Measurements from ENCODE around the gene ZNF780B.
"Not testable (repeated sequence)": the region's sequence is repeated elsewhere in the genome, so short reads cannot be mapped to it uniquely, and the experiment has no call there.

ZNF780B gene

DNA sequence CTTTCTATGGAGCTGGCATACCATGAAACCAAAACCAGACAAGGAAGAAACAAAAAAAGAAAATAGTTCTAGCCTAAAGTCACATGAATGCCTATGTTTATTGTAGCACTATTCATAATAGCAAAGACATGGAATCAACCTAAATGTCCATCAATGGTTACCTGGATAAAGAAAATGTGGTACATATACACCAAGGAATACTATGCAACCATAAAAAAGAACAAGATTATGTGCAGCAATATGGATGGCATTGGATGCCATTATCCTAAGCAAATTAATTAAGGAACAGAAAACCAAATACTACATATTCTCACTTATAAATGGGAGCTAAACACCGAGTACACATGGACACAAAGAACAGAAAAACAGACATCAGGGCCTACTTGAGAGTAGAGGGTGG lies 24.3 kb upstream of the ZNF780B start:
- no peaks in the 10 kb centered on the region for H3K9me3 ChIP-seq (ENCODE audit: control insufficient read depth, low read length)
- no peaks in the 10 kb centered on the region for H3K4me1 ChIP-seq (ENCODE audit: control insufficient read depth, insufficient read depth, low read length)
- no peak overlapping the region for H3K4me3 ChIP-seq (ENCODE audit: low read length)
- no peak overlapping the region for H3K9ac ChIP-seq (ENCODE audit: low read length)
- H3K36me3 ChIP-seq (ENCODE audit: control insufficient read depth, insufficient read depth, low read length), result peaks cover 9% of the 10 kb centered on the region
- H3K27me3 ChIP-seq (ENCODE audit: control insufficient read depth, insufficient read depth, low read length), result no peaks in the 10 kb centered on the region

DNA sequence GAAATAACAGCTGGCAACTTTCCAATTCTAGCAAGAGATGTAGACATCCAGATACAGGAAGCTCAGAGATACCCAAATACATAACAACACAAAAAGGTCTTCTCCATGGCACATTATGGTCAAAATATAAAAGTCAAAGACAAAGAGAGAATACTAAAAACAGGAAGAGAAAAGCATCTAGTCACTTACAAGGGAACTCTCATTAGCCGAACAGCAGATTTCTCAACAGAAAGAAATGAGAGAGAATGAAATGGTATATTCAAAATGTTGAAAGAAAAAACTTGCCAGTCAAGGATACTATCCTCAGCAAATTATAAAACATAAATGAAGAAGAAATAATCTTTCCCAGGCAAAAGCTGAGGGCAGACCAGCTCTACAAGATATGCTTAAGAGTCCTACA lies 22.3 kb upstream of the ZNF780B start:
- no peaks in the 10 kb centered on the region for H3K4me1 ChIP-seq (ENCODE audit: control insufficient read depth, insufficient read depth, low read length)
- H3K9ac ChIP-seq (ENCODE audit: low read length), result no peak overlapping the region
- no peak overlapping the region for H3K4me3 ChIP-seq (ENCODE audit: low read length)
- H3K27me3 ChIP-seq (ENCODE audit: control insufficient read depth, insufficient read depth, low read length), result no peaks in the 10 kb centered on the region
- peaks cover 15% of the 10 kb centered on the region for H3K36me3 ChIP-seq (ENCODE audit: control insufficient read depth, insufficient read depth, low read length)
- no peaks in the 10 kb centered on the region for H3K9me3 ChIP-seq (ENCODE audit: control insufficient read depth, low read length)

DNA sequence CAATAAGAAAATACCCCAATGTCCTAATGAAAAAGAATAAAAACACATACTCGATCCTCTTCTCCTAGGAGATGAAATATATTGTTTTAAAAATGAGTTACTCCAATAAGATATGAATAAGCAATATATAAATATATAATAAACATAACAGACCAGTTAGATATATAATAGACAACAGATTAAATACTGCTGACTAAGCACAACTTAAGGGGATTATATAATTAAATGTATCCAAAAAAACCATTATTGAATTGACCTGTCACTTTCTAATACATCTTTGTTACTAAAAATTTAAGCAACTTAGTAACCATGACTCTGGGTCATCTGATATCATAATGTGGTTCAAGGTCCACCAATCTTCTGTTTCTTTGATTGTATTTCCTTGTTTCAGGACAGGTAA lies 14.0 kb upstream of the ZNF780B start:
- Histone ChIP-seq H3K9ac (ENCODE audit: low read length) (no peak overlapping the region), H3K36me3 (ENCODE audit: control insufficient read depth, insufficient read depth, low read length) (peaks cover 4% of the 10 kb centered on the region), H3K4me1 (ENCODE audit: control insufficient read depth, insufficient read depth, low read length) (no peaks in the 10 kb centered on the region), H3K9me3 (ENCODE audit: control insufficient read depth, low read length) (no peaks in the 10 kb centered on the region), H3K27me3 (ENCODE audit: control insufficient read depth, insufficient read depth, low read length) (no peaks in the 10 kb centered on the region), H3K4me3 (ENCODE audit: low read length) (no peak overlapping the region)

DNA sequence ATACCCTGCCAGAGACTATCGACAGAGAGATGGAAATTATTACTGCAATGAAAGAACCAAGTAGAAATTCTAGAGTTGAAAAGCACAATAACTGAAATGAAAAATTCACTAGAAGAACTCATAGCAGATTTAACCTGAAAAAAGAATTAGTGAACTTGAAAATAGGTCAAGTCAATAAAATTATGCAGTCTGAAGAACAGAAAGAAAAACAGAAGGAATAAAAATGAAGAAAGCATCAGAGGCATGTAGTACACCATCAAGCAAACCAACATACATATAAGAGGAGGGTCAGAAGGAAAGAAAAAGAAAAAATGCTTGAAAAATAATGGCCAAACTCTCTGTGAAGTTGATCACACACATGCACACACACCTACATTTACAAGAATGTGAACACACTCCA lies 3.6 kb upstream of the ZNF780B start:
- no peaks in the 10 kb centered on the region for H3K36me3 ChIP-seq (ENCODE audit: control insufficient read depth, insufficient read depth, low read length)
- H3K27me3 ChIP-seq (ENCODE audit: control insufficient read depth, insufficient read depth, low read length), result no peaks in the 10 kb centered on the region
- peaks cover 9% of the 10 kb centered on the region for H3K4me1 ChIP-seq (ENCODE audit: control insufficient read depth, insufficient read depth, low read length)
- no peak overlapping the region for H3K4me3 ChIP-seq (ENCODE audit: low read length)
- H3K9ac ChIP-seq (ENCODE audit: low read length), result no peak overlapping the region
- no peaks in the 10 kb centered on the region for H3K9me3 ChIP-seq (ENCODE audit: control insufficient read depth, low read length)

DNA sequence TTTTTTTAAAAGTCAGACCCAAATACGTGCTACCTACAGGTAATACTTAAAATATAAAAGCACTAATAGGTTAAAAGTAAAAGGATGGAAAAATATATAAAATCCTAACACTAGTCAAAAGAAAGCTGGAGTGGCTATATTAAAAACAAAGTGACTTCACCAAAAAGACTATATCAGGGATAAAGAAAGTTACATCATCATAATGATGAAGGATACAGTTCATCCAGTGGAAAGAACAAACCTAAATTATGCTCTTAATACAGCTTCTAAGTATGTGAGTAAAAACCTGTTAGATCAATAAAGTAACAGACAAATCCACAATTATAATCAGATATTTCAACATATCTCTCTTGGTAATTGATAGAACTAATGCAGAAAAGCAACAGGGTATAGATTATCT lies 1.1 kb upstream of the ZNF780B start:
- Histone ChIP-seq H3K9ac (ENCODE audit: low read length) (no peak overlapping the region), H3K36me3 (ENCODE audit: control insufficient read depth, insufficient read depth, low read length) (no peaks in the 10 kb centered on the region), H3K9me3 (ENCODE audit: control insufficient read depth, low read length) (no peaks in the 10 kb centered on the region), H3K27me3 (ENCODE audit: control insufficient read depth, insufficient read depth, low read length) (no peaks in the 10 kb centered on the region), H3K4me1 (ENCODE audit: control insufficient read depth, insufficient read depth, low read length) (peaks cover 11% of the 10 kb centered on the region), H3K4me3 (ENCODE audit: low read length) (no peak overlapping the region)

DNA sequence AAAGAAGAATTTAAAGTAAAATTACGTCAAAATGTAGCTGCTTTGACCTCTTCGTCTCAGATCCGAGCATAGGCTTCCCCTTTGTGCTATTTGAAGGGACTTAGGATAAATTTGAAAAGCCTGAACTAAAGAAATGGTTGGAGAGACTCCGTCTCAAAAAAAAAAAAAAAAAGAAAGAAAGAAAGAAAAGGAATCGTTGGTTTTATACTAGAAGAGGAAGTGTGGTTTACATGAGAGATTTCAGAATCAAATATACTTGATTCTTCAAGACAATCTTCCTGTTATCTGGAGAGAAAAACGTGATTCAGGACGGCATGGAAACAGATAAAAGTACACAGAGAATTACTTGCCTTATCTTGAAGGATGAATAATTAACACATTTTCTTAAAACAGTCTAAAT lies 474 bp upstream of the ZNF780B start:
- no peaks in the 10 kb centered on the region for H3K27me3 ChIP-seq (ENCODE audit: control insufficient read depth, insufficient read depth, low read length)
- no peaks in the 10 kb centered on the region for H3K36me3 ChIP-seq (ENCODE audit: control insufficient read depth, insufficient read depth, low read length)
- peak overlapping the region; percentile 82 for H3K9ac ChIP-seq (ENCODE audit: low read length)
- peak overlapping the region; percentile 97 for H3K4me3 ChIP-seq (ENCODE audit: low read length)
- H3K4me1 ChIP-seq (ENCODE audit: control insufficient read depth, insufficient read depth, low read length), result peaks cover 11% of the 10 kb centered on the region
- H3K9me3 ChIP-seq (ENCODE audit: control insufficient read depth, low read length), result no peaks in the 10 kb centered on the region

DNA sequence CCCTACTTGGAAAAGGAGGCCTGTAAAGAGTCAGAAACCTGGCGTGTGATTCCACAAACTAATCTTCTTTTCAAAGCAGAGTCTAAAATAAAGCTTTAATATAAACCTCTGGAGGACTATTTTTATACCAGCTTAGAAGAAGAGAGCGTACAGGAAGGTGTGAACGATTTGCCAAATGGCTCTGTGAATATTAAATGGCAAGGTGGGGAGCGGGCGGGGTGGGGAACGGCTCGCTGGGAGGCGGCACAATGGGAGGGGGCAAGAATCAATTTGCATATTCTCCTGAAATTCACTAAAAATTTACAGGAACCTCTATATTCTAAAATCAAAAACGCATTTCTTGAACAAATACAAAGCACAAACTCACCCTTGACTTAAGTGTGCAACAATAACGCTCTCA lies 982 bp downstream of the ZNF780B start:
- Histone ChIP-seq H3K9ac (ENCODE audit: low read length) (peak overlapping the region; percentile 82), H3K4me3 (ENCODE audit: low read length) (no peak overlapping the region), H3K4me1 (ENCODE audit: control insufficient read depth, insufficient read depth, low read length) (peaks cover 11% of the 10 kb centered on the region), H3K36me3 (ENCODE audit: control insufficient read depth, insufficient read depth, low read length) (no peaks in the 10 kb centered on the region), H3K9me3 (ENCODE audit: control insufficient read depth, low read length) (no peaks in the 10 kb centered on the region), H3K27me3 (ENCODE audit: control insufficient read depth, insufficient read depth, low read length) (no peaks in the 10 kb centered on the region)

DNA sequence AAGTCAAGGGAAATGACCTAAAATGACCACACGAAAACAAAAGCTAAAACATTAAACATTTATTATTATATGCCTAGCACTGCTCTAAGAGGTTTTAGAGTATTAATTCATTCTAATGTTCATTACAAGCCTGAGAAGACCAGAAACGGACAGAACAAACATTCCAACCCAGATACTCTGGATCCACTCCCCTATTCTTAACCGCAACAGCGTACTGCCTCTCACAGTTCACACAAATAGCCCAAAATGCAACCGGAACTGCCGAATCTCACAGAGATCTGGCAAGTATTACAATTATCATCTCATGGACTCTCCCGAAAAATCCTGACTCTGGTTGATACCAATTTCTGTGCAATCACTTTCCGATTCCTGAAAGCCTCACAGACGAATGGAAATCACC lies 1.4 kb downstream of the ZNF780B start:
- Histone ChIP-seq H3K4me3 (ENCODE audit: low read length) (no peak overlapping the region), H3K4me1 (ENCODE audit: control insufficient read depth, insufficient read depth, low read length) (peaks cover 11% of the 10 kb centered on the region), H3K9me3 (ENCODE audit: control insufficient read depth, low read length) (no peaks in the 10 kb centered on the region), H3K27me3 (ENCODE audit: control insufficient read depth, insufficient read depth, low read length) (no peaks in the 10 kb centered on the region), H3K9ac (ENCODE audit: low read length) (no peak overlapping the region), H3K36me3 (ENCODE audit: control insufficient read depth, insufficient read depth, low read length) (no peaks in the 10 kb centered on the region)

DNA sequence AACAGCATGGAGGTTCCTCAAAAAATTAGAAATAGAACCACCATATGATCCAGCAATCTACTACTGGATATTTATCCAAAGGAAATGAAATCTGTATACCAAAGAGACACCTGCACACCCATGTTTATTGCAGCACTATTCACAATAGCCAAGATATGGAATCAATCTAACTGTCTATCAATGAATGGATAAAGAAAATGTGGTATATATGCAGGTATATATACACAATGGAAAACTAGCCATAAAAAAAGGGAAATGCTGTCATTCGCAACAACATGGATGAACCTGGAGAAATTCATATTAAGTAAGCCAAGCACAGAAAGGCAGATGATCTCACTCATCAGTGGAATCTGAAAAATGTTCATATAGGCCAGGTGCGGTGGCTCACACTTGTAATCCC lies 2.5 kb downstream of the ZNF780B start:
- Histone ChIP-seq H3K4me3 (ENCODE audit: low read length) (no peak overlapping the region), H3K9me3 (ENCODE audit: control insufficient read depth, low read length) (no peaks in the 10 kb centered on the region), H3K27me3 (ENCODE audit: control insufficient read depth, insufficient read depth, low read length) (no peaks in the 10 kb centered on the region), H3K36me3 (ENCODE audit: control insufficient read depth, insufficient read depth, low read length) (no peaks in the 10 kb centered on the region), H3K4me1 (ENCODE audit: control insufficient read depth, insufficient read depth, low read length) (peaks cover 11% of the 10 kb centered on the region), H3K9ac (ENCODE audit: low read length) (no peak overlapping the region)

DNA sequence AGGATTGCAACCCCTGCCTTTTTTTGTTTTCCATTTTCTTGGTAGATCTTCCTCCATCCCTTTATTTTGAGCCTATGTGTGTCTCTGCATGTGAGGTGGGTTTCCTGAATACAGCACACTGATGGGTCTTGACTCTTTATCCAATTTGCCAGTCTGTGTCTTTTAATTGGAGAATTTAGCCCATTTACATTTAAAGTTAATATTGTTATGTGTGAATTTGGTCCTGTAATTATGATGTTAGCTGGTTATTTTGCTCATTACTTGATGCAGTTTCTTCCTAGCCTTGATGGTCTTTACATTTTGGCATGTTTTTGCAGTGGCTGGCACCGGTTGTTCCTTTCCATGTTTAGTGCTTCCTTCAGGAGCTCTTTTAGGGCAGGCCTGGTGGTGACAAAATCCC lies 14.3 kb downstream of the ZNF780B start:
- not testable (repeated sequence) for H3K27me3 ChIP-seq (ENCODE audit: control insufficient read depth, insufficient read depth, low read length); H3K4me1 ChIP-seq (ENCODE audit: control insufficient read depth, insufficient read depth, low read length); H3K9me3 ChIP-seq (ENCODE audit: control insufficient read depth, low read length); H3K9ac ChIP-seq (ENCODE audit: low read length); H3K36me3 ChIP-seq (ENCODE audit: control insufficient read depth, insufficient read depth, low read length); H3K4me3 ChIP-seq (ENCODE audit: low read length)

DNA sequence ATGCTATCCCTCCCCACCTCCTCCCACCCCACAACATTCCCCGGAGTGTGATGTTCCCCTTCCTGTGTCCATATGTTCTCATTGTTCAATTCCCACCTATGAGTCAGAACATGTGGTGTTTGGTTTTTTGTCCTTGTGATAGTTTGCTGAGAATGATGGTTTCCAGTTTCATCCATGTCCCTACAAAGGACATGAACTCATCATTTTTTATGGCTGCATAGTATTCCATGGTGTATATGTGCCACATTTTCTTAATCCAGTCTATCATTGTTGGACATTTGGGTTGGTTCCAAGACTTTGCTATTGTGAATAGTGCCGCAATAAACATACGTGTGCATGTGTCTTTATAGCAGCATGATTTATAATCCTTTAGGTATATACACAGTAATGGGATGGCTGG lies 18.0 kb downstream of the ZNF780B start:
- not testable (repeated sequence) for H3K4me3 ChIP-seq (ENCODE audit: low read length); H3K36me3 ChIP-seq (ENCODE audit: control insufficient read depth, insufficient read depth, low read length); H3K4me1 ChIP-seq (ENCODE audit: control insufficient read depth, insufficient read depth, low read length); H3K27me3 ChIP-seq (ENCODE audit: control insufficient read depth, insufficient read depth, low read length); H3K9ac ChIP-seq (ENCODE audit: low read length); H3K9me3 ChIP-seq (ENCODE audit: control insufficient read depth, low read length)

DNA sequence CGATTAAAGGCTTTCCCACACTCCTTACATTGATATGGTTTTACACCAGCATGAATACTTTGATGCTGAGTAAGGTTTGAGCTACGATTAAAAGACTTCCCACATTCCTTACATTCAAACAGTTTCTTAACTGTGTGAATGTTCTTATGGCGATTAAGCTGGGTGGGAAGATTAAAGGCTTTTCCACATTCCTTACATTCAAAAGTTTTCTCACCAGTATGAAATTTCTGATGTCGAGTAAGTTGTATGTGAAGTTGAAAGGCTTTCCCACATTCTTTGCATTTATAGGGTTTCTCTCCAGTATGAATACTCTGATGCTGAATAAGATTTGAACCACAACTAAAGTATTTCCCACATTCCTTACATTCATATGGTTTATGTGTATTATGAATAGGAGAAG lies 20.0 kb downstream of the ZNF780B start:
- no peaks in the 10 kb centered on the region for H3K36me3 ChIP-seq (ENCODE audit: control insufficient read depth, insufficient read depth, low read length)
- no peaks in the 10 kb centered on the region for H3K9me3 ChIP-seq (ENCODE audit: control insufficient read depth, low read length)
- no peaks in the 10 kb centered on the region for H3K27me3 ChIP-seq (ENCODE audit: control insufficient read depth, insufficient read depth, low read length)
- no peak overlapping the region for H3K9ac ChIP-seq (ENCODE audit: low read length)
- H3K4me1 ChIP-seq (ENCODE audit: control insufficient read depth, insufficient read depth, low read length), result no peaks in the 10 kb centered on the region
- H3K4me3 ChIP-seq (ENCODE audit: low read length), result no peak overlapping the region

DNA sequence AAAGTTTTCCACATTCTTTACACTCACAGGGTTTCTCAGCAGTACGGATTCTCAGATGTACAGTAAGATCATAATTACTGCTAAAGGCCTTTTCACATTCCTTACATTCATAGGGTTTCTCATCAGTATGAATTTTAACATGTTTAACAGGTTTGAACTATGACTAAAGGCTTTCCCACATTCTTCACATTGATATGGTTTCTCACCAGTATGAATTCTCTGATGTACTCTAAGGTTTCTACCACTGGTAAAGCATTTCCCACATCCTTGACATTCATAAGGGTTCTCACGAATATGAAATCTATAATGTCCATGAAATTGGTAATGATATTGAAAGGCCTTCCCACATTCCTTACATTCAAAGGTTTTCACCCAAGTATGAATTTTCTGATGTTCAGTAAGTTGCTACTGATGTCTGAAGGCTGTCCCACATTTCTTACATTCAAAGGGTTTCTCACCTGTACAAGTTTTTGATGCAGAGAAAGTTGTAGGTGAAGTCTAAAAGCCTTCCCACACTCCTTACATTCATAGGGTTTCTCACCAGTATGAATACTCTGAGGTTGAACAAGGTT lies 22.0 kb downstream of the ZNF780B start:
- H3K36me3 ChIP-seq (ENCODE audit: control insufficient read depth, insufficient read depth, low read length), result no peaks in the 10 kb centered on the region
- H3K9ac ChIP-seq (ENCODE audit: low read length), result no peak overlapping the region
- H3K4me3 ChIP-seq (ENCODE audit: low read length), result no peak overlapping the region
- no peaks in the 10 kb centered on the region for H3K9me3 ChIP-seq (ENCODE audit: control insufficient read depth, low read length)
- no peaks in the 10 kb centered on the region for H3K4me1 ChIP-seq (ENCODE audit: control insufficient read depth, insufficient read depth, low read length)
- H3K27me3 ChIP-seq (ENCODE audit: control insufficient read depth, insufficient read depth, low read length), result no peaks in the 10 kb centered on the region
